ENCODE results near the gene PMP22. TPM values are rescaled to one million over a fixed set of nuclear protein-coding genes. Genes with fewer than 3 reads are reported as not detected.

The PMP22 gene
- polyA plus RNA-seq, 1 donor from 2014 or later = not detected

- Histone ChIP-seq H3K9me3 (ENCODE audit: low read length) (no peaks in the 10 kb centered on the region), H4K20me1 (ENCODE audit: insufficient read depth) (no peaks in the 10 kb centered on the region), H3F3A (ENCODE audit: insufficient read depth, low read length, poor library complexity, severe bottlenecking) (no peaks in the 10 kb centered on the region), H3K4me2 (ENCODE audit: low read length) (no peak overlapping the region), H3K9me2 (ENCODE audit: insufficient read depth, low read length) (no peaks in the 10 kb centered on the region), H3K9ac (ENCODE audit: low read length) (no peak overlapping the region), H3K4me3 (ENCODE audit: low read length) (no peak overlapping the region), H2AFZ (ENCODE audit: low read depth, low read length) (no peak overlapping the region), H3K79me2 (replicated peaks; ENCODE audit: insufficient read depth, low read length) (no peaks in the 10 kb centered on the region), H3K27me3 (ENCODE audit: insufficient read depth, low read depth, low read length) (no peaks in the 10 kb centered on the region), H3K27ac (ENCODE audit: low read length) (no peak overlapping the region), H3K36me3 (ENCODE audit: insufficient read depth, low read length) (no peaks in the 10 kb centered on the region)
- no peak for TF ChIP-seq CTCF (IDR thresholded peaks at IDR 0.05; ENCODE audit: poor library complexity, severe bottlenecking)
- no peak for TF ChIP-seq POLR2AphosphoS5 (IDR thresholded peaks at IDR 0.05)
- TF ChIP-seq EZH2 (IDR thresholded peaks at IDR 0.05; ENCODE audit: borderline replicate concordance, insufficient read depth, low read length, poor library complexity, severe bottlenecking) = no peak
- no peak for TF ChIP-seq MXI1 (conservative IDR thresholded peaks at IDR 0.05; ENCODE audit: poor library complexity, severe bottlenecking)
- TF ChIP-seq SMC3 (conservative IDR thresholded peaks at IDR 0.05; ENCODE audit: poor library complexity) = no peak
- no peak for TF ChIP-seq RAD21 (conservative IDR thresholded peaks at IDR 0.05)
- no peak for TF ChIP-seq EP300 (conservative IDR thresholded peaks at IDR 0.05; ENCODE audit: poor library complexity, severe bottlenecking)
- TF ChIP-seq REST (IDR thresholded peaks at IDR 0.05; ENCODE audit: borderline replicate concordance) = no peak
- TF ChIP-seq TAF1 (IDR thresholded peaks at IDR 0.05; ENCODE audit: low read depth) = no peak
Observed at GRCh38 chr17:15216481-15216880, 48.6 kb downstream of the PMP22 start.

GRCh38 chr17:15213381-15214087, 51.6 kb downstream of the PMP22 start:
- H3K9me2 ChIP-seq (ENCODE audit: insufficient read depth, low read length) = no peaks in the 10 kb centered on the region
- H3F3A ChIP-seq (ENCODE audit: insufficient read depth, low read length, poor library complexity, severe bottlenecking) = no peaks in the 10 kb centered on the region
- H3K9me3 ChIP-seq (ENCODE audit: low read length) = no peaks in the 10 kb centered on the region
- no peak overlapping the region for H3K4me3 ChIP-seq (ENCODE audit: low read length)
- H3K79me2 ChIP-seq (replicated peaks; ENCODE audit: insufficient read depth, low read length) = no peaks in the 10 kb centered on the region
- H3K4me2 ChIP-seq (ENCODE audit: low read length) = no peak overlapping the region
- no peak overlapping the region for H3K9ac ChIP-seq (ENCODE audit: low read length)
- no peak for TF ChIP-seq SMC3 (conservative IDR thresholded peaks at IDR 0.05; ENCODE audit: poor library complexity)
- TF ChIP-seq RAD21 (conservative IDR thresholded peaks at IDR 0.05) = no peak
- no peak for TF ChIP-seq TAF1 (IDR thresholded peaks at IDR 0.05; ENCODE audit: low read depth)
- no peak for TF ChIP-seq EP300 (conservative IDR thresholded peaks at IDR 0.05; ENCODE audit: poor library complexity, severe bottlenecking)
- TF ChIP-seq CTCF (IDR thresholded peaks at IDR 0.05; ENCODE audit: poor library complexity, severe bottlenecking) = no peak
- no peak for TF ChIP-seq MXI1 (conservative IDR thresholded peaks at IDR 0.05; ENCODE audit: poor library complexity, severe bottlenecking)
- TF ChIP-seq POLR2AphosphoS5 (IDR thresholded peaks at IDR 0.05) = no peak
- H3K36me3 ChIP-seq (ENCODE audit: insufficient read depth, low read length) = no peaks in the 10 kb centered on the region
- no peak overlapping the region for H3K27ac ChIP-seq (ENCODE audit: low read length)
- no peaks in the 10 kb centered on the region for H3K27me3 ChIP-seq (ENCODE audit: insufficient read depth, low read depth, low read length)
- no peaks in the 10 kb centered on the region for H4K20me1 ChIP-seq (ENCODE audit: insufficient read depth)
- H2AFZ ChIP-seq (ENCODE audit: low read depth, low read length) = no peak overlapping the region
